IPS-11a (cell line): ENCODE measurements around the gene SMC1B.
"Not testable (repeated sequence)": the region's sequence is repeated elsewhere in the genome, so short reads cannot be mapped to it uniquely, and the experiment has no call there.

Experiments used
- H3K4me3 ChIP-seq: one replicate; pipeline ENCODE4 v1.5.1; 2013; ENCODE audit warnings: low read depth, low read length, control low read depth

SMC1B gene

DNA sequence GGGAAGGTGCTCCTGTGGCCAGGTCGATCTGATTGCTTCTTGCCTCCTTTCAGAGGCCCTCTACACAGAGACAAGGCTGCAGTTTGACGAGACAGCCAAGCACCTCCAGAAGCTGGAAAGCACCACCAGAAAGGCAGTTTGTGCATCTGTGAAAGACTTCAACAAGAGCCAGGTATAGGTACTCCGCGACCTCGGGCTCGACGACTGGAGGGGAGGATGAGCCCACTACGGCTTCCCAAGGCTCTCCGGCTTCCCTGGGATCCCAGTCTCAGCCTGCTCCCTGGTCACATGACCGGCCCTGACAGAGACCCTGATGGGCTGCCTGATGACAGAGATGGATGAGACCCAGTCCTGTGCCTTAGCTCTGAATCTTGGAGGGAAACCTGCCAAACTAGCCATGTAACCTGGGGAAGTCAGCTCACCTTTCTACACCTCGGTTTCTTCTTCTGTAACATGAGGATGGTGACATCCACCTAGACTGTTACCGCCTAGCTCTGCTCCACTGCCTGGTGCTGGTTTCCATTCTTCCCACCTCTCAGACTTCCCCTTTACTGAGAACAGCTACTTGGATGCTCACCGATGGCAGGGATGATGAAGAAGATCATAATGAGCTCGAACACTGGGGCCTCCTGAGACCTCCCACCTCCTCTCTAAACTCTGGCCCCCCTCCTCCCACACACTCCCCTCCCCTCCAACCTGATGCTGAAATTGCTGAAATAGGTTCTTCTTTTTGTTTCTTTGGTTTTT, 9.0 kb upstream of the SMC1B start:
- no peak overlapping the region for H3K4me3 ChIP-seq

GRCh38 chr22:45421349-45422055, 8.1 kb upstream of the SMC1B start:
- no peak overlapping the region for H3K4me3 ChIP-seq

DNA sequence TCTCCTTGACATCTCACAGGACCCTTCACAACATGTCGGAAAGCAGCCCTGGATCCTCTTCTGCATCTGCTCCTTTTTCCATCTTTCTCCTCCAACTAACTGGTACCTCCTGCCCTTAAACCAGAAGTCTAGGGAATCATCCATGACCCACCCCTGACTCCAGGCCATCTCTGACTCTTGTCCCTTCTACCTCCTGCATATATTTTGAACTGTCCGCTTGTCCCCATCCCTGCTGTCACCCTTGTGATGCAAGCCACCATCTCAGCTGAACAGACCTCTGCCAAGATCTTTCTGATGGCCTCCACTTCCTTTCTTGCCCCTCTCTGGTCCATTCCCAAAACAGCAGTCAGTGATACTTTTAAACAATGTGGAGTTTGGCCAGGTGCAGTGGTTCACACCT, 7.1 kb upstream of the SMC1B start:
- no peak overlapping the region for H3K4me3 ChIP-seq

- no peak overlapping the region for H3K4me3 ChIP-seq
Measured at GRCh38 chr22:45420011-45420410, 6.6 kb upstream of the SMC1B start.

DNA sequence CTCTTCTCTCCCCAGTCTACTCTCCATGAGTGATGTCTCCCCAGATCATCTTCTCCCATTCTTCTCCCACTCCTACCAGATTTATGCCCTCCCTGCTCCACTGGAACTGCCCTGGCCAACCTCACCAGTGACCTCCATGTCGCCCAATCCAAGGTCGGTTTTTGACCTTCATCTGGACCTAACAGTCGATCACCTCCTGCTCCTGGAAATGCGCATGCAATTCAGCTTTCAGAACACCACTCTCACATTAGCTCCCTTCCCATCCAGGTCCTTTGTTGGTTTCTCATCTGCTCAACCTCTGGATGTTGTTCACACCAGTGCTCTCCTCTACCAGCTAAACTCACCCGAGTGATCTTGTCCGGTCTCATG, 5.4 kb upstream of the SMC1B start:
- no peak overlapping the region for H3K4me3 ChIP-seq

GRCh38 chr22:45418056-45418769, 4.8 kb upstream of the SMC1B start:
- no peak overlapping the region for H3K4me3 ChIP-seq

- no peak overlapping the region for H3K4me3 ChIP-seq
Measured at GRCh38 chr22:45413013-45413367, 409 bp downstream of the SMC1B start.

- H3K4me3 ChIP-seq = no peak overlapping the region
Measured at GRCh38 chr22:45407793-45408192, 5.6 kb downstream of the SMC1B start.

GRCh38 chr22:45402466-45402985, 10.9 kb downstream of the SMC1B start:
- H3K4me3 ChIP-seq = no peak overlapping the region

GRCh38 chr22:45399712-45400445, 13.5 kb downstream of the SMC1B start:
- no peak overlapping the region for H3K4me3 ChIP-seq

DNA sequence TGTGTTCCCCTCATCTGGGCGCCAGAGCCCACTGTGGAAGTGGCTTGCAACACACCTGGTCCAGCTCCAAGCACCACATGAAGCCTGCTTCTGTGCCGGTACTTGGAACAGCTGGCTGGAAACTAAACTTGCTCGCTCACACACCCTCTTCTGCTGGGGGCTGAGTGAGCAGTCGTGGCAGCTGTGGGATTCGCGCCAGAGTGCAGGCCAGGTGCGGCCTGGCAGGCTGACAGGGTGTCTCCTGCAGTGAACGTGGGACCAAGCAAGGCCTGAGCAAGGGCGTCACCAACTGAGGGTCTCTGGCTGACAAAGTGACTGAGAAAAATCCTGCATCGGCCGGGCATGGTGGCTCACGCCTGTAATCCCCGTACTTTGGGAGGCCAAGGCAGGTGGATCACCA, 15.2 kb downstream of the SMC1B start:
- no peak overlapping the region for H3K4me3 ChIP-seq

DNA sequence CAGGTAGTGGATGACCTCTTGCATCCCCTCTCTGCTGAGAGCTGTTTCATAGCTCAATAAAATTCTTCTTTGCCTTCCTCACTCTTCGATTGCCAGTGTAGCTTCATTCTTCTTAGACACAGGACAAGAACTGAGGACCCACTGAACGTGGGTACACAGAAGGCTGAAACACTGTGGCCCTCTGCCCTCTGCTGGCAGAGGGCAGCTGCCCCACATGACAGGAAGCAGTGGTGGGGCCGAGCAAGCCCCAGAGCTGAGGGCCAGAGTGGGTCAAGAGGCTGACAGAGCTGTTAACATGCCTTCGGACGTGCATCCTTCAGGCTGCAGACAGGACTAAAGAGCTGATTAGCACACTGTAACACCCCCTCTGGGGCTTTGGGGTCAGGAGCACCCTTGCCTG, 15.6 kb downstream of the SMC1B start:
- no peak overlapping the region for H3K4me3 ChIP-seq

DNA sequence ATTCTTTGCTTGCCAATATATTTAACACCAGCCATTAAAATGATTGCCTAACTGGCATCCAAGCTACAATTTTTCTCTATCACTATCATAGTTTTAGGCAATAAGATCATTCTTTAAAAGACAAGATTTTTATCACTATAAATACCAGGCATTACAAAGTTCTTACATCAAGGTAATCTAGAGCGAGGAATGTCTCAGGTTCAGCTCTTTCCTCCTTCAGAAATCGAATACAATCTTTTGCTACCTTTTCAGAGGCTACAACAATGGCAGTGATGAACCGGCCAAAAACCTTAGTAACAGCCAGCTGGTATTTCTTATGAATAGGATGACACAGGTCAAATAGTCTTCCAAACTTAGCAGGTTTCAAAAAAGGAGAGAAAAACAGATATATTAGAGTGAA, 23.9 kb downstream of the SMC1B start:
- H3K4me3 ChIP-seq = no peak overlapping the region

- no peak overlapping the region for H3K4me3 ChIP-seq
Measured at GRCh38 chr22:45381348-45381747, 32.1 kb downstream of the SMC1B start.

GRCh38 chr22:45376703-45377102, 36.7 kb downstream of the SMC1B start:
- H3K4me3 ChIP-seq = no peak overlapping the region

DNA sequence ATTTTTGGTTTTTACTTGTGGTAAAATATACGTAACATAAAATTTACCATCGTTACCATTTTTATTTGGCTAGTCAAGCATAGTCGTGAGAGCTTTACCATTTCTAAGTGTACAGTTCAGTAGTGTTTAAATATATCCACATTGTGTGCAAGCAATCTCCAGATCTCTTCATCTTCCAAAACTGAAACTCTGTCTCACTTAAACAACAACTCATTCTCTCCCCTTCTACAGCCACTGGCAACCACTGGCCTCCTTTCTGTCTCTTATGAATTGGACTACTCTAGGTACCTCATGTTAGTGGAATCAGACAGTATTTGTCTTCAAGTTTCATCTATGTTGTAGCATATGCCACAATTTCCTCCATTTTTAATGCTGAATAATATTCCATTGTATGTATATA, 37.4 kb downstream of the SMC1B start:
- H3K4me3 ChIP-seq = no peak overlapping the region

GRCh38 chr22:45373592-45373991, 39.8 kb downstream of the SMC1B start:
- not testable (repeated sequence) for H3K4me3 ChIP-seq

DNA sequence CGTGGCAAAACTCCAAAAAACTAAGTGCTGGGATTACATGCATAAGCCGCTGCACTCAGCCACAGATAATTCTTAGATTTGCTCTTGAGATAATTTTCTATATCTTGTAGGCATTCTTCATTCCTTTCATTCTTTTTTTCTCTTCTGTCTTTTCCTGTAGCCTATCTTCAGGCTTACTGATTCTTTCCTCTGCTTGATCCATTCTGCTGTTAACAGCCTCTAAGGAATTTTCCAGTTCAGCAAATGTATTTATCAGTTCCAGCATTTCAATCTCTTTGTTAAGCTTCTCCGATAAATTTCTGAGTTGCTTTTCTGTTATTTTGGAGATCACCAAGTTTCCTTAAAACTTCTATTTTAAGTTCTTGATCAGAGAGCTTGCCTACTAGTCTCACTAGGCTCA, 46.7 kb downstream of the SMC1B start:
- no peak overlapping the region for H3K4me3 ChIP-seq

DNA sequence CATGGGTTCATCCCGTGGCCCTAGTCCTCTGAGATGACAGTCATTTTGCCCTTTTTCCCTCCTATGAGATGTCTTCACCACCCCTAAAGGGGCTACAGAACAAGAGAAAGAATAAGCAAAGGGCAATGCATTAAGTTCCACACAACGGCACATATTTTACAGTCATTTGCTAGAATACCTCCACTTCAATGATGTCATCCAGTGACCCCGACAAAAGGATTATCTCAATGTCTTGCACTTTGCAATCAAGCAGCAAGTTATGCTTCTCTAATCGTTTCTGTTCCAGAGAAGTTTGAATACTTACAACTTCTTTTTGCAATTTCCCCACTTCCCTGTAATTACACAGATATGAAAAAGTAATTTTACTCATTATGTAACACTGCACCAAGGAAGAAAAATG, 53.8 kb downstream of the SMC1B start:
- H3K4me3 ChIP-seq = no peak overlapping the region

DNA sequence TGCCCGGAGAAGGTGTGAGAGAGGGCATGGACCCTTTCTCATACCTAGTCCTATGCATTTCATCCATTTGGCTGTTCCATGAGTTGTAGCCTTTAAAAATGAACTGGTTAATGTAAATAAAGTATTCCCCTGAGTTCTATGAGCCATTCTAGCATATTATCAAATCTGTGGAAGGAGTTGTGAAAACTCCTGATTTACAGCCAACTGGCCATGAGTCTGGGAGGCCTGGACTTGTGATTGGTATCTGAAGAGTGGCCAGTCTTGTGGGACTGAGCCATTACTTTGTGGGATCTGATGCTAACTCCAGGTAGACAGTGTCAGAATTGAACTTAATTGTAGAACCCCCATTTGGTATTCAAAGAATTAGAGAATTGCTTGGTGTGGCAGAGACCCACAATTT, 55.3 kb downstream of the SMC1B start:
- H3K4me3 ChIP-seq = no peak overlapping the region

DNA sequence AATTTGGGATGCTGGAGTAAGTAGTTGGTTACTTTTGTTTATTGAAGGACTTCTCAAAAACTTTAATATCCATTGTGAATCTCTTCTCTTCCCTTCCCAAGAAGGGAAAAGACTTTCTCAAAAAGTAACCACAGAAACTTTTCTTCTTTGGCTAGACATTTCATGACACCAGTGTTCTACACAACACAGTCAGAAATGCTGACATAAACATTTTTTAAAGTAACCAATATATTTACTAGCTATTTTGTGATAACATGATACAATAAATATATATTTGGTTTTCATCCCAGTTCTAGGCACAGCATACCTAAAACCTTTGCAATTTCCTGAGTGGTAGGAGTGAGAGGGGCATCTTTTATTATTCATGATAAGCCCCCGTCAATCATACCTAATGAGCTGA, 55.9 kb downstream of the SMC1B start:
- H3K4me3 ChIP-seq = no peak overlapping the region
